Purkinje cell (primary cell): Measurements from ENCODE around the gene DGKQ. TPM values are rescaled to one million over a fixed set of nuclear protein-coding genes. Genes with fewer than 3 reads are reported as not detected.

Source experiments
- polyA plus RNA-seq: library from polyadenylated mRNA; unstranded; fragments of >200 nt; fragmentation: Nextera tagmentation; gene quantifications from 2 replicates; pipeline ENCODE4 v1.2.1, GENCODE V29; 2014

DGKQ gene, protein sequence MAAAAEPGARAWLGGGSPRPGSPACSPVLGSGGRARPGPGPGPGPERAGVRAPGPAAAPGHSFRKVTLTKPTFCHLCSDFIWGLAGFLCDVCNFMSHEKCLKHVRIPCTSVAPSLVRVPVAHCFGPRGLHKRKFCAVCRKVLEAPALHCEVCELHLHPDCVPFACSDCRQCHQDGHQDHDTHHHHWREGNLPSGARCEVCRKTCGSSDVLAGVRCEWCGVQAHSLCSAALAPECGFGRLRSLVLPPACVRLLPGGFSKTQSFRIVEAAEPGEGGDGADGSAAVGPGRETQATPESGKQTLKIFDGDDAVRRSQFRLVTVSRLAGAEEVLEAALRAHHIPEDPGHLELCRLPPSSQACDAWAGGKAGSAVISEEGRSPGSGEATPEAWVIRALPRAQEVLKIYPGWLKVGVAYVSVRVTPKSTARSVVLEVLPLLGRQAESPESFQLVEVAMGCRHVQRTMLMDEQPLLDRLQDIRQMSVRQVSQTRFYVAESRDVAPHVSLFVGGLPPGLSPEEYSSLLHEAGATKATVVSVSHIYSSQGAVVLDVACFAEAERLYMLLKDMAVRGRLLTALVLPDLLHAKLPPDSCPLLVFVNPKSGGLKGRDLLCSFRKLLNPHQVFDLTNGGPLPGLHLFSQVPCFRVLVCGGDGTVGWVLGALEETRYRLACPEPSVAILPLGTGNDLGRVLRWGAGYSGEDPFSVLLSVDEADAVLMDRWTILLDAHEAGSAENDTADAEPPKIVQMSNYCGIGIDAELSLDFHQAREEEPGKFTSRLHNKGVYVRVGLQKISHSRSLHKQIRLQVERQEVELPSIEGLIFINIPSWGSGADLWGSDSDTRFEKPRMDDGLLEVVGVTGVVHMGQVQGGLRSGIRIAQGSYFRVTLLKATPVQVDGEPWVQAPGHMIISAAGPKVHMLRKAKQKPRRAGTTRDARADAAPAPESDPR
- 0.47 and 0.91 TPM in 2 replicates for polyA plus RNA-seq

DNA sequence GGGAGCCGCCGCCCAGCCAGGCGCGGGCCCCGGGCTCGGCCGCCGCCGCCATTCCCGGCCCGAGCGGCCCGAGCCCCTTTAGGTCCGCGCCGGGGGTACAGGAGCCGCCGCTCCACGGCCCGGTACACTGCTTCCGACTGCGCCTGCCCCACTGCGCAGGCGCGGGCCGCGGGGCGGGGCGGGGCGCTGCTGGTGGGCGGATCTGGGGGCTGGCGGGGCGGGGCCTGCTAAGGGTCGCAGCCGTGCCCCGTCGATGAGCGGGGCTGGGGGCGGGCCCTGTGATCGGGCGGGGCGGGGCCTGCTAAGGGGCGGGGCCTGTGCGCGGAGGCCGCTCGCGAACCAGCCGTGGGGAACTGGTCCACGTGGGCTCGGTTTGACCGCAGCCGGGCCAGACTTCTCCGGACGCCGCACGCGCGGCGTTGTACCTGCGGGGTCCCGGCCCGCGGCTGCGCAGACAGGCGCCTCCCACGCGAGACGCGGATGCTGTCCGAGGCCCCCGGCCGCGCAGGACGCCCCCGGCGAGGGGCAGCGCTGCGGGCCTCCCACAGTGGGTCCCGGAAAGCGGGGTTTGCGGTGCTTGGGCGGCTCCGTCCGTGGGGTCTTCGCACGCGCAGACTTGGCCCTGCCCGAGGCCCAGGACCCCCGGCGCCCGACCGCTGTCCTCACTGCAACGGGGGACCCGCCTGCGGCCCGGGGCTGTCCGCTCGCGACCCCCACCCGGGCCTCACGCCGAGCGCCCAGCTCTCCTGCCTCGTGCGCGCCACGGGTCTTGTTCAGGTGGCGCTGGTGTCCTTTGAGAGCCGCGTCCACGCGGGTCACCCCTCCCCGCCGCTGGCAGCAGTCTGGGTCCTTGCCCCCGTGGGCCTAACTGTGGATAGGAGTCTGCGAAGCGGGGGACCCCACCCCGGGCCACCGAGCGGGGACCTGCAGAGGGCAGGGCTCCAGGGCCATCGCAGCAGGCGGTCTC, at the start of gene DGKQ:
Gene DGKQ, minus strand, starts transcription at position 139 of the 967 bp plus-strand sequence. Its CDS starts 87 bp downstream, at position 52.

DNA sequence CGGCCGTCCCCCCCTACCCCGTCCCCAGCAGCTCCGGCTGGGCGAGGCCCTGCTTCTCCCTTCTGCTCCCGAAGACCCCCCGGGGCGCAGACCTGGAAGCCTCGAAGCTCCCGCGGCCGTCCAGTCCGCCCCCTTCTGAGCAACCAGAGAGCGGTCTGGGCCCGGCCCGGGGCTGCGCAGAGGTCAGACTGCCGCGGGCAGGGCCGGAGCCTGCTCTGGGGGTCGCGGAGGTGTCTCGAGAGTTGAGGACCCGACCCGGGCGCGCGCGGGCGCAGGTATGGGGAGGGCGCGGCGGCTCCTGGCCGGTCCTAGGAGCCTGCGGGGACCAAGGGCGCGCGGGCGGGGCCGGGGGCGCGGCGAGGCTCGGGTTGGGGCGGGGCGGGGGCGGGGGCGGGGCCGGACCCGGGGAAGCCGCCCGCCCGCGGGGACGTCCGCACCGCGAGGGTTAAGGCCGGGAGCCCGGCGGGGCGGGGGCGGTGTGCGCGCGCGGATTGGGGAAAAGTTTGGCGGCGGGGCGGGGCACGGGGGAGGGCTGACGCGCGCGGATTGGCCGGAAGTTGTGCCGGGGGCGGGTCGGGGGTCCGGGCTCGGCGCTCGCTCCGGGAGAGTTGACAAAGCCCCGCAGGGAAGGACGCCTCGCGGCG, 37.8 kb upstream of the DGKQ start, which contains the start of gene FGFRL1:
Gene FGFRL1, plus strand, starts transcription at position 605 of the 644 bp plus-strand sequence. CDS start 860 bp downstream, outside the sequence.

DNA sequence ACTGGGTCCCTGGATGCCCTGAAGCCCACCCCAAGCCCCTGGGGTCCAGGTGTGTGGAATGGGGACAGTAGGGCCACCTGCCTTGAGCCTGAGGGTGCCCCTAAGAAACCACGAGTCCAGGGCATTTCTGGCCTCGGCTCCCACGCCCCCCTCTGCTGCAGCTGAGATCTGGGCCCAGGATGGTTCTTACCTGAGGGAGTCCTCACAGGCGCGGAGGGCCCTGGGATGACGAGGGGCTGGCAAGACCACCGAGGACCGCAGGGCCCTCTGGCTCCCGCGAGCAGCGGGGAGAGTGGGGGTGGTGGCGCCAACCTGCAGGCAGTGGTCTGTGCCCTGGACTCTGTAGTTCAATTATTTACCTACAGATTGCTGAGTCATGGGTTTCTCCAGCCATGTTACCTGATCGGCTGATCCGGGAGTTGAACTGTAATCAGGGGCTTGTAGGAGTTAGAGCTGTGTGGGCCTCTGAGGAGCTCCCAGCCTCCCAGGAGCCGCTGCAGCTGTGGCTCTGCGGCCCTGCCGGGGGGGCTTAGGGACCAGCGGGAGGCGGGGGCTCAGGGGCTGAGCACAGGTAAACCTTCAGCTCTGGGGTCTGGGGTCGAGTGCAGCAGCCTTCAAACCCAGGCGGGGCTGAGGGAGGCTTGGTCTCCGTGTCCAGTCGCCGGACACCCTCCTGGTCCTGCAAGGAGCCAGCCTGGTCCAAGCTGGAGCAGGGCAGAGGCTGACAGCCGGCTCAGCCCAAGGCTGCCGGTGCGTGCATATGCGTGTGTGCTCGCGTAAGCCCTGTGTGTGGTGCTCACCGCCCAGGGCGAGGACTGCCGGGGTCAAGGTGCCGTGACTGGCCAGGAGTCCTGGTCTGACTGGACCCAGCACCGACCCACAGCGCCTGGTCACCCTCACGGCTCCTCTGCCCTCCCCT, 20.0 kb upstream of the DGKQ start, which contains the start of gene SLC26A1:
Gene SLC26A1, minus strand, starts transcription at position 294 of the 919 bp plus-strand sequence. CDS start 1,701 bp downstream, outside the sequence.

DNA sequence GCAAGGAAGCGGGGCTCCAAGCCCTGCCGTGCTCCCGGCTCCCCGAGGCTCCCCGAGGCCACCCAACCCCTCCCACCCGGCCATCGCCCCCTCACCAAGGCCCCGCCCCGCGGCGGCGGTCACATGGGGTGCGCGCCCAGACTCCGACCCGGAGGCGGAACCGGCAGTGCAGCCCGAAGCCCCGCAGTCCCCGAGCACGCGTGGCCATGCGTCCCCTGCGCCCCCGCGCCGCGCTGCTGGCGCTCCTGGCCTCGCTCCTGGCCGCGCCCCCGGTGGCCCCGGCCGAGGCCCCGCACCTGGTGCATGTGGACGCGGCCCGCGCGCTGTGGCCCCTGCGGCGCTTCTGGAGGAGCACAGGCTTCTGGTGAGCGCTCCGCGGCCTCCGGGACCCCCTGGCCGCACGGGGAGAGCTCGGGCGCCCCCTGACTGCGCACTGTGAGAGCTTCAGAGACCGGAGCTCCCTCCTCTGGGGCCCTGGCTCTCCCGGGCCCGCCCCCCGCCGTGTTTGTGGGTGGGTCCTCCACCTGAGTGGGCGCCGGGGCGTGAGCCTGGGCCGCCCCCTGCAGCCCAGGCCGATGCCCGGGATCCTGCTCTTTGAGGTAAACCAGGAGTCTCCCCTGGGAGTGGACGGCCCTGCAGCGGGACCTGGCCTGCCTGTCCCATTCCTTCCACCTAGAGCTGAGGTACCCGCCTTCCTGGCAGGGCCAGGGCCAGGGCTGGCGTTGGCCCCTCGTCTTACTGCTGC, 13.7 kb upstream of the DGKQ start, which contains the start of gene IDUA:
Gene IDUA, plus strand, starts transcription at position 166 of the 745 bp plus-strand sequence. Its CDS starts 41 bp downstream, at position 207.

DNA sequence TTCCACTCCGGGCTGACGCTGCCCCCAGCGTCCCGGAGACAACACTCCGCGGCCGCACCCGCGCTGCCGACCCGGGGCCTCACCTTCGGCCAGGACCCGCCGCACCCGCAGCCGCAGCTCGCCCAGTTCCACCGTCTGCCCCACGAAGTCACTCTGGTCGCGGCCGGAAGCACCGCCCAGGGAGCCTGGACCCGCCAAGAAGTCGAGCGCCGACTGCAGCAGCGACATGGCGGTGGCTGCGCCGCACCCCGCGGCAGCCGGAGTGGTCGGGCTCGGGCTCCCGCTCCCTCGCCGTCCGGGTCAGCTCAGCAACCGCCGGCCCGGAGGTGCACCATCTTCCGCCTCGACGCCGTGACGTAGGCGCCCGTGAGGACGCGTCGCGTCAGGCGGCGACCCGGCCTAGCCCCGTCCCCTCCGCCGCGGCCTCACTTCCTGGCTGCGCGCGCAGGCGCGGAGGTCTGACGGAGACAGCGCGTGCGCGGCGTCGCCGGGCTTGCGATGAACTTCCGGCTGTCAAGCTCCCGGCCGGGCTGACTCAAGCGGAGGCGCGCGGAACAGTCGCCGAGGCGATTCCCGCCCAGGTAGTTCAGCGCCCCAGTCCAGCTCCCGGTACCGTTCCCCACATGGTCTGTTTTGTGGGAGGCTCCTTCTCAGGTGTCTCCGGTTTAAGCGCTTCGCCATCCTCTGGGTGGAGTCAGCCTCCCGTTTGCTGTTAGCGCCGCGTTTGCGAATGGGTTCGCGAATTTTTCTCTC, 41.2 kb downstream of the DGKQ start, which contains the start of the genes GAK and TMEM175:
Gene GAK, minus strand, starts transcription at position 357 of the 753 bp plus-strand sequence. Its CDS starts 129 bp downstream, at position 228.
Gene TMEM175, plus strand, starts transcription at position 501 of the 753 bp plus-strand sequence. CDS start 15,280 bp downstream, outside the sequence.

Other genes starting within 250 kb of the DGKQ start
- 6.8 and 7.8 TPM in 2 replicates for gene CPLX1, start 147.4 kb downstream of the DGKQ start, polyA plus RNA-seq
- 4.9 and 6.9 TPM in 2 replicates for gene GAK, start 41.3 kb downstream of the DGKQ start, polyA plus RNA-seq
- 9.4 and 9.9 TPM in 2 replicates for gene TMEM175, start 41.1 kb downstream of the DGKQ start, polyA plus RNA-seq
- gene IDUA, start 13.5 kb upstream of the DGKQ start, polyA plus RNA-seq, result 0.25 and 0.30 TPM in 2 replicates
- 1.3 TPM in 1 of 2 replicates, not detected in the other for gene SLC26A1, start 19.8 kb upstream of the DGKQ start, polyA plus RNA-seq
- 0.74 and 0.75 TPM in 2 replicates for gene FGFRL1, start 38.1 kb upstream of the DGKQ start, polyA plus RNA-seq
- gene RNF212, start 140.0 kb upstream of the DGKQ start, polyA plus RNA-seq, result 0.39 and 3.2 TPM in 2 replicates
- gene SPON2, start 199.0 kb upstream of the DGKQ start, polyA plus RNA-seq, result not detected in 2 replicates